Fibroblast of pulmonary artery (primary cell): ENCODE measurements around the gene OR5B2.
"Not testable (repeated sequence)": the region's sequence is repeated elsewhere in the genome, so short reads cannot be mapped to it uniquely, and the experiment has no call there.

ENCODE experiments used
- DNase-seq: peaks from one replicate; pipeline ENCODE4 v3.0.0-alpha.2; 2010; ENCODE audit warnings: low read depth
- H3K4me3 ChIP-seq: replicated peaks from 2 replicates; pipeline ENCODE4 v1.5.1; 2011; ENCODE audit warnings: low read depth, mild to moderate bottlenecking, control low read depth, low read length, moderate library complexity
- TF ChIP-seq, protein P1 (sequence below): IDR thresholded peaks from 2 replicates; pipeline ENCODE4 v1.5.1; 2011; ENCODE audit warnings: mild to moderate bottlenecking, control low read depth, low read length, inconsistent platforms; ENCODE audit errors: missing control alignments

Gene OR5B2

DNA sequence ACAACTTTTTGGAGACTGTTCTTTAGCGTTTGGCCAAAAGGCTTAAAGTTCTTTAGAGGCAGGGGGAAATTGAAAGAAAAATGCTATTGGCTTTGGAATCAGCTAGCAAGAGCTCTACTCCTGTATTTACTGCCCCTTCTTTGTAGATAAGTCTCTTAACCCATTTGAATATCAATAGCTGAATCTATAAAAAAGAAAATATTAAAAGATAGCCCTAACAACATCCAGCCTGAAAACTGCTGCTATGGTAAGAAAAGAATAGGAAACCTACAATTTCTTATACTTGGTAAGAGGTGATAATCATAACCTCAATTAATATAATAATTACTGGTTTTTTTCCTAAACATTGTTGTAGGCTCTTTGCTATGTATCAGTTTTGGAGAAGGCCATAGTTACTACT is 14.2 kb upstream of the OR5B2 start, which contains the start of gene OR5B12:
Gene OR5B12 (minus strand): TSS at position 101 of the 400 bp plus-strand sequence. CDS start 2,085 bp downstream, outside the sequence.
- TF ChIP-seq, protein P1, sequence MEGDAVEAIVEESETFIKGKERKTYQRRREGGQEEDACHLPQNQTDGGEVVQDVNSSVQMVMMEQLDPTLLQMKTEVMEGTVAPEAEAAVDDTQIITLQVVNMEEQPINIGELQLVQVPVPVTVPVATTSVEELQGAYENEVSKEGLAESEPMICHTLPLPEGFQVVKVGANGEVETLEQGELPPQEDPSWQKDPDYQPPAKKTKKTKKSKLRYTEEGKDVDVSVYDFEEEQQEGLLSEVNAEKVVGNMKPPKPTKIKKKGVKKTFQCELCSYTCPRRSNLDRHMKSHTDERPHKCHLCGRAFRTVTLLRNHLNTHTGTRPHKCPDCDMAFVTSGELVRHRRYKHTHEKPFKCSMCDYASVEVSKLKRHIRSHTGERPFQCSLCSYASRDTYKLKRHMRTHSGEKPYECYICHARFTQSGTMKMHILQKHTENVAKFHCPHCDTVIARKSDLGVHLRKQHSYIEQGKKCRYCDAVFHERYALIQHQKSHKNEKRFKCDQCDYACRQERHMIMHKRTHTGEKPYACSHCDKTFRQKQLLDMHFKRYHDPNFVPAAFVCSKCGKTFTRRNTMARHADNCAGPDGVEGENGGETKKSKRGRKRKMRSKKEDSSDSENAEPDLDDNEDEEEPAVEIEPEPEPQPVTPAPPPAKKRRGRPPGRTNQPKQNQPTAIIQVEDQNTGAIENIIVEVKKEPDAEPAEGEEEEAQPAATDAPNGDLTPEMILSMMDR, result no peak
- DNase-seq, result no peak
- no peak within 1 kb of the TSS for H3K4me3 ChIP-seq

DNA sequence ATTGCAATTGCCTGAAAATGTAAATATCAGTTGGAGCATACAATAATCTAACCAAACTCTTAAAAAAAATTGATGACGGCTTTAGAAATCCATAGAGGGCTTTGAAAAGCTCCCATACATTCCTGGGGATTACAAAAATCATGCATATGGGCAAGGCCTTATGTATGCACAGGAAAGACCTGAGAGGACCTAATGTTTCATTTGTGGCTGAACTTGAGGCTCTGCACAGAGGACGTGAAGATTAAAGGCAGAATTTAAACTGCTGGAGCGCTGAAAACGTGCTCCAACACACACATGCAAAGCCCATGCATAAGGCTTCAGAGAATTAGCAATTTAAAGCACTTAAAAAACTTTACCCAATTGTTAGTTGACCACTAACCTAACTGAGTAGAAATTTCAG is 10.6 kb upstream of the OR5B2 start:
- DNase-seq, result no peak
- TF ChIP-seq, protein P1, result no peak
- H3K4me3 ChIP-seq, result no peak overlapping the region

DNA sequence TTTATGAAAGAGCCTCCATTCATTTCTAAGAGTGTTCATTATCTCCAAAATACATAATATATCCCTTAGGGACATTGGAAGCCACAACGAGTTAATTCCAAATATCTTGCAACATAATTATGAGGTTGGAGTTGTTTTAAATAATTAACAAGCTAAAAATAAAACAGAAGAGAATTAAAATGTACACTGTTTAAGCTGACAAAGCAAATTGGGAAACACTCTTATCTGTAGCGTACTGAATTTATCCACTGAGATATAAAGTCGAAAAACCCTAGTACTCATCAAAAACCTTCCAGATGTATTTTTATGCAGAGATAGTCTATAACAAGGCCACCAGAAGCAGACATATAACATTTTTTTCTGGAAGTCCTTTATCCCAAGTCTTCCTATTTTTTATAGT is 6.3 kb upstream of the OR5B2 start:
- TF ChIP-seq, protein P1, result no peak
- no peak overlapping the region for H3K4me3 ChIP-seq
- DNase-seq, result no peak

DNA sequence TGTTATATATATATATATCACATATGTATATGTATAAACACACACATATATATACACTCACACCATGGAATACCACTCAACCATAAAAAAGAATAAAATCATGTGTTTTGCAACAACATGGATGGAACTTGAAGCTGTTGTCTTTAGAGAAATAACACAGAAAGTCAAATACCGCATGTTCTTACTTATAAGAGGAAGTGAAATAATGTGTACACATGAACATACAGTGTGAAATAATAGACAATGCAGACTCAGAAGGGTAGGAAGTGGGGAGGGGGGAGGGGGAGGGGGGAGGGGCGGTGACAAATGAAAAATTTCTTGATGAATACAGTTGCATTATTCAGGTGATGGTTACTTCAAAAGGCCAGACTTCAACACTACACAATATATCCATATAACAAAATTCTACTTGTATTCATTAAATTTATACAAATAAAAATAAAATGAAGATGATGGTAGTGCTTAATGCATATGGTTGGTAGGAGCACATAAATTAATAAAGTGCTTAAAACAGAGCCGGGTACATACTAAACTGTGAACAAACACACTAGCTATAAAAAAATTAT is 5.8 kb upstream of the OR5B2 start:
- no peak for DNase-seq
- no peak overlapping the region for H3K4me3 ChIP-seq
- TF ChIP-seq, protein P1, result no peak

DNA sequence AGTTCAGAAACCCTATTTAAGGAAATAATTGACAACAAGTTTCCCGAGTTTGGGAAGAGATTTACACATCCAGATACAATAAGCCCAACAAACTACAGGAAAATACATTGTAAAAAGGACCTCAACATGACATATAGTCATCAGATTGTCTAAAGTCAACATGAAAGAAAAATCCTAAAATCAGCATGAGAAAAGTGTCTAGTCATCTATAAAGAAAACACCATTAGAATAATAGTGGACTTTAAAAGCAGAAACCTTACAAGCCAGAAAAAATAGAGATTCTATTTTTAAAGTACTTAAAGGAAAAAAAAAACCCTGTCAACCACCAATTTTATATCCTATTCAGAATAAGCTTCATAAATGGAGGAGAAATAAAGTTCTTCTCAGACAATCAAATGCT is 1.4 kb upstream of the OR5B2 start:
- no peak overlapping the region for H3K4me3 ChIP-seq
- TF ChIP-seq, protein P1, result no peak
- DNase-seq, result no peak

DNA sequence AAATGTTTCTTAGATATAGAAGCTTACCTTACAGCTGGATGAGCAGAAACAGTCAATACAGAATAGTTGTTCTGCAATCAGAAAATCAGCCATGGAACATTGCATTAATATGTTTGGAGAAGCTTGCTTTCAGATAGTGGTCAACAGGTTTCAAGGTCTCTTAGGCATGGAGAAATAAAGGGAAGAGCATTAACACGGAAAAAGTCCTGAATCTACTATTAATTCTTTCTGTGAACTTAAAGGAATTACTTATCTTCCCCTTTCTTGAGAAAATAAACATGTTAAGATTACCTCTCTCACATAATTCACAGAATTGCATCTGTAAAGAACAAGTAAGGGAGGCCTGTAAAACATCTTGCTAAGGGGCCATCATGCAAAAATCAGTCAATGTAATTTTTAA is 21.1 kb downstream of the OR5B2 start, which contains the start of gene OR5B3:
Gene OR5B3 (minus strand): TSS at position 101 of the 400 bp plus-strand sequence. CDS start 3,465 bp downstream, outside the sequence.
- H3K4me3 ChIP-seq, result no peak within 1 kb of the TSS
- TF ChIP-seq, protein P1, result no peak
- no peak for DNase-seq

DNA sequence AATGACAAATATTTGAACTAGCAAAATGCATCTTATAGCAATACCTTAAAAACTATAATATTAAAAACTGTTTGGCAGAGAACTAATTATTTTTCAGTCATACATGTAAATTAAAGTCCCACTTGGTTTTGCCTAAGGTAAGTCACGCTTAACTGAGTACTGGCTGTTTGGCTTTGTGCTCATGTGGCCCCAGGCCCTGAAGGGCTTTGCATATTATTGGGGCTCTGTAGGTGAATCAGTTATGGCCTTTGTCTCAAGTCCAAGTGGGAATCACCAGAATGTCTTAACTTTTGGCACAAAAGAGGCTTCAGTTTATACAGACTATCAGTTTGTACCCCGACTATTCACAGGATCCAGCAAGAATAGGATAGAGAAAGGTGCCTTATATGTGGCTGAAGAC is 28.3 kb downstream of the OR5B2 start:
- not testable (repeated sequence) for DNase-seq, H3K4me3 ChIP-seq
